ENCODE measurements around the gene SNX13.

The SNX13 gene

DNA sequence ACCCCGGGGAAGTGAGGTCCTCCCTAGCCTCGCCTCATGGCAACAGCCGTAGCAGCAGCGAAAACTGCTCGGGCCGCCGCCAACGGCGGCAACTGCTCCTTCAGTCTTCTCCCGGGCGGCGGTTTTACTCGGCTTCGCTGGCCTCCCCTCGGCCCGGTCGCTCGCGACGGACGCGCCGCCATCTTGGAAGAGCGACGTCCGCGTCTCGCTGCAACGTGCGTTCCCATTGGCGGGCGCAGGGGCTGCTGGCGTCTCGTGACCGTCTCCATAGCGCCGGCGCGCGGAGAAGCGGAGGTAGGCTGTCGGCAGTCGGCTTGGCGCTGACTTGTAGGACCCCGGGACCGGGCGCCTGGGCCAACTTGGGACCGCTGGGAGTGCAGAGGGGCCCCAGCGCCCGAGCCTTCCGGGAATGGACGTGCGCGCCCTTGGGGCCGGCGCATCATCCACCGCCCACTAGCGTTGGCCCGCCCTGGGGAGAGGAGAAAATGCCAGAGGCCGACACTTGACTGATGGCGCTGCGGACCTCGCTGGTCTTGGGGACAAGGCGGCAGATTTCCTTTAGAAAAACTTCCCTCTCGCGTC lies at the start of gene SNX13:
SNX13 (minus strand) TSS at position 193 of the 582 bp plus-strand sequence. CDS start 199 bp downstream, outside the sequence.
- peak; percentile 87 to 94 for DNase-seq

DNA sequence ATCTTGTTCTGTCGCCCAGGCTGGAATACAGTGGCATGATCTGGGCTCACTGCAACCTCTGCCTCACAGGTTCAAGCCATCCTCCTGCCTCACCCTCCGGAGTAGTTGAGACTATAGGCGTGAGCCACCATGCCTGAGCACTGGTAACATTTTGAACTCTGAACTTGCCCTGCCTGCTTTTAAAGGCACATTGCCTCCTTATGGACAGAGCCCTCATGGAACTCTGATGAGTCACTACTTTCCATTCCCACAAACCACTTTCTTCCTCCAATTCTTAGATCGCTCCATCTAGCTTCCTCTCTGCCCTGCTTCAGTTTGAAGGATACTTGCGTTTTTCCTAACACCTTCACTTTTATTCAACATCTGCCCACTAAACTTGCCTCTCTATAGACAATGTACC lies 49.3 kb upstream of the SNX13 start:
- no peak for DNase-seq

DNA sequence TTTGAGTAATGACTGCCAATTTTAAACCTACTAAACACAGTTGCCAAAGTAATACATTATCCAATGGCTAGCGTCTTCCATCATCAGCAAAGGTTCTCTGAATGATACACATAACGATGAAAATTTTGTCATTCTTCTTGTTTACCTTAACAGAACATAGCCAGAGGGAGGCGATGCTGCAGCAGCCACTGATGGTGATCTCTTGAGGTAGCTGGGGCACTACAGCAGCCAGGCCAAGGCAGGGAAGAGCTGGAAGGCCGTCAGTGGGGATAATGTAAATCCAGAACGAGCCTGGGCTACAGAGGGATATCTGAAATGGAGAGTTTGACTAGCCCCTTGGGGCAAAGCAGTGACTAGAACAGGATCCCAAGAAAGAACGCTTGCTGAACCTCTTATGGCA lies 48.6 kb upstream of the SNX13 start:
- DNase-seq, result no peak

GRCh38 chr7:17988141-17988540 lies 47.8 kb upstream of the SNX13 start:
- no peak for DNase-seq

DNA sequence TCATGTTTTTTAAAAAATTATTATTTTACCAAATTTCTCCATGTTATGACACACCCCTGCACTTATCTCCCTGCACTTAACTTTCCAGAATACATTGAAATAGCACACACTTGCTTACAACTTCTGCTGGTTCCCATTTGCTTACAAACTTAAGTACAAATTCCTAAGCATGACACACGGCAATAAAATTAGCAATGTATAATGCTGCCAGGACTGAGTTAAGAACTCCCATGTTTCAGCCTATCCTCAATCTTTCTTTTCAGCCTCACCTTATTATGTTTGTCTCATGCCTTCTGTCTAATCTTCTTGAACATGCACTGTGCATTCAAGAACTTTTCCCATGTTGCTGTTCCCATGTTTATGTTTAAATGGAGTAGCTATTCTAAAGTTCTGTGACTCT lies 46.6 kb upstream of the SNX13 start:
- DNase-seq, result no peak

- DNase-seq, result no peak
Observed at GRCh38 chr7:17985473-17986239, 45.4 kb upstream of the SNX13 start.

- no peak for DNase-seq
Observed at GRCh38 chr7:17984288-17984687, 44.0 kb upstream of the SNX13 start.

DNA sequence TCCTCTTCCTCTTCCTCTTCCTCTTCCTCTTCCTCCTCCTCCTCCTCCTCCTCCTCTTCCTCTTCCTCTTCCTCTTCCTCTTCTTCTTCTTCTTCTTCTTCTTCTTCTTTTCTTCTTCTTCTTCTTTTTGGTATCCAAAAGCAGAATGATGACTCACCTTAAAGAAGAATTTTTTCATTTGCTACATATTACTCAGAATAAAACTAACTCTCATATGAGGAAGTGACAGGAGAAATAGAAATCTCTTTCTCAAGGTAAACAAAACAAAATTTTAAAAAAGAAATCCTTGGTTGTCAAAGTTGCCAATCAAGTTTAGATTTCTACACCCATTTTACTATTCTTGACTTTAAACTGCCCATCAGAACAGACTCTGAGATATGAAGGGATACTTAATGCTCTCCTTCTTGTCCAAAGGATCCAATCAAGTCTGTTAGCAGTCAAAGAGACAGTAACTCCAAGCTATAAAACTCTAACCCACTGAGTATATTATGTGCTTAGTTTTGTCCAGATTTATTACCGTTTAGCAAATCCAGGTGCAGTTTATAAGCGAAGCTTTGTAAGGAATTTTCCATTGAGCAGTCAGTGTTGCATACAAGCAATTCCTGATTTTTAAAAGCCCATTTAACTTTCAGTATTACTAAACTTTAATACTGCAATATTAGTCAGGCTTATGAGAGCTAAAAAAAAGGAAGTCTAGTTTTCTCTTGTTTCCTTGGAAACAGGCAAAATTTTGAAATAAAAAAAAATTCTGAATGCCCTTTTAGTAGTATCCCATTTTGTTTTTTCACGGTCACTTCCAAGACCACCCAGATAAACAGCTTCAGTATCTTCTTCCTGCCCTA lies 43.1 kb upstream of the SNX13 start:
- DNase-seq, result no peak

DNA sequence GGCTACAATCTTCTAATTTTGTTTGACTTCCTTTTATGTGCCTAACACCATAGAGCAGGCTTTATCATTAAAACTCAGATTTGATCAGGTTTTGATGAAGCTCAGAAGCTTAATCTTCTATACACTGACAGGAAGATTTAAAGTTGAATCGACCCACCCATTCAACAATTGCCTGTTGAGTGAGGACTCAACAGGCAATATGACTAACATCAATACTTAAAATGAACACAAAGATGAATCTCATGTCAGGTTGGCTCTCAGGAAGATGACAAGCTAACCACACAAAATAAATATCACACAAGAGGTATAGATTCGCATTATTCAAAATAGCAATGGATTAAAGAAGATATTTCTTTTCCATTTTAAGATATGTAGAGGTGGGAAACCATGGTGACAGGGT lies 36.7 kb upstream of the SNX13 start:
- no peak for DNase-seq

- no peak for DNase-seq
Observed at GRCh38 chr7:17971411-17971810, 31.1 kb upstream of the SNX13 start.

GRCh38 chr7:17968791-17969715 lies 28.8 kb upstream of the SNX13 start:
- no peak for DNase-seq

DNA sequence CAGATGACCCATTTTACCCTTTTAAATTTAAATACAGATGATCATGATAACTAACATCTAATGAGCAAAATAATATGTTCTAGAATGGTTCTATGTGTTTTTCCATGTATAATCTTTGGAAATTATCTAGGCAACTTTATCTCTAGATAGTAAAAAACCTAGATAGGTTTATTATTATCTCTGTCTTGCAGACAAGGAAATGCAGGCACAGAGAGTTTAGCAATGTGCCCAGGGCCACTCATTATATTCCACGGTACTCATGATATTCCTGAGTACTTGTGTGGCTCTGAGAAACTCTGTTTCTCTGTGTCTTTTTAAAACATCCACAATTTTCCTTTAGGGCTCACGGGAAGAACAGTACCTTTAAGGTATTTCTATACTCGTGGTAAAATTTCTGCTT lies 26.4 kb upstream of the SNX13 start:
- no peak for DNase-seq

- no peak for DNase-seq
Observed at GRCh38 chr7:17965603-17966002, 25.3 kb upstream of the SNX13 start.

DNA sequence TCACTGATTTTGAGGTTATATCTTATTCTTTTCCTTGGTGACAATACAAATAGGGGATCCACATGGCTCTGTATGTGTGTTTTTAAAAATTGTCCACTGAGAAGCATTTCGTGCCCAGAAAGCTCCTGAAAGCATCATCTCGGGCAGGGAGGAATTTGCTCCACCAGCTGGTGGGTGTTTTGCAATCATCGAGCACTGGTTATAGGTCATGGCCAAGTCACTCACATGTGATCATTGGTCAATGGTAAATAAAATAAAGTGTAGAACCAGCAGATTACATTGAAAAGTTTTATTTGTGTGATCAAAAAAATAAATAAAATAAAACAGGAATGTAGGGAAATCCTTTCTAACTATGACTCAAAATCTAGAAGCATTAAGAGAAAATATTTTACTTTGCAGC lies 23.0 kb upstream of the SNX13 start:
- no peak for DNase-seq

DNA sequence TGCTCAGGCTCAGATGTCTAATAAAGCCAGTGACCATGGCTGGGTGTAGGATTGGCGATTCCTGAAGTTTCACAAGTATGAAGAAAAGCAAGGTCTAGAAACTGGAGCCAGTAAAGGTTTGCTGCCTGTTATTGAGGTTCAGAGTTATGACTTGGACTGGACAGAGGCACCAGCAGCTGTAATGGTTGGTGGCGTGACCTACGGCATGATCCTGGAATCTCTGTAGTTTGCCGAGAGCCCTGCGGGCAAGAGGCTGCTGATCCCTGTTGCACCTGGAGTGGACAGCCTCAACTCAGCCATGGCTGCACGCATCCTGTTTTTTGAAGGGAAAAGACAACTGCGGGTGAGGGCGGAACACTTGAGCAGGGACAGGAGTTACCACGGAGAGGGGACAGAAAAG lies 22.4 kb upstream of the SNX13 start:
- DNase-seq, result no peak

GRCh38 chr7:17957871-17958270 lies 17.6 kb upstream of the SNX13 start:
- no peak for DNase-seq

DNA sequence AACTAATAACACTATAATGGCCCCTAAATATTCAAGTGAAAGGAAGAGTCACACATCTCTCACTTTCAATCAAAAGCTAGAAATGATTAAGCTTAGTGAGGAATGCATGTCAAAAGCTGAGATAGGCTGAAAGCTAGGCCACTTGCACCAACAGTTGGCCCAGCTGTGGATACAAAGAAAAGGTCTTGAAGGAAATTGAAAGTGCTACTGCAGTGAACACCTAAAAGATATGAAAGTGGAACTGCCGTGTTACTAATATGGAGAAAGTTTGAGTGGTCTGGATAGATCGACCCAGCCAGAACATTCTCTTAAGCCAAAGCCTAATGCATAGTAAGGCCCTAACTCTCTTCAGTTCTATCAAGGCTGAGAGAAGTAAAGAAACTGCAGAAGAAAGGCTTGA lies 12.1 kb upstream of the SNX13 start:
- DNase-seq, result no peak

GRCh38 chr7:17951742-17952254 lies 11.5 kb upstream of the SNX13 start:
- DNase-seq, result no peak

DNA sequence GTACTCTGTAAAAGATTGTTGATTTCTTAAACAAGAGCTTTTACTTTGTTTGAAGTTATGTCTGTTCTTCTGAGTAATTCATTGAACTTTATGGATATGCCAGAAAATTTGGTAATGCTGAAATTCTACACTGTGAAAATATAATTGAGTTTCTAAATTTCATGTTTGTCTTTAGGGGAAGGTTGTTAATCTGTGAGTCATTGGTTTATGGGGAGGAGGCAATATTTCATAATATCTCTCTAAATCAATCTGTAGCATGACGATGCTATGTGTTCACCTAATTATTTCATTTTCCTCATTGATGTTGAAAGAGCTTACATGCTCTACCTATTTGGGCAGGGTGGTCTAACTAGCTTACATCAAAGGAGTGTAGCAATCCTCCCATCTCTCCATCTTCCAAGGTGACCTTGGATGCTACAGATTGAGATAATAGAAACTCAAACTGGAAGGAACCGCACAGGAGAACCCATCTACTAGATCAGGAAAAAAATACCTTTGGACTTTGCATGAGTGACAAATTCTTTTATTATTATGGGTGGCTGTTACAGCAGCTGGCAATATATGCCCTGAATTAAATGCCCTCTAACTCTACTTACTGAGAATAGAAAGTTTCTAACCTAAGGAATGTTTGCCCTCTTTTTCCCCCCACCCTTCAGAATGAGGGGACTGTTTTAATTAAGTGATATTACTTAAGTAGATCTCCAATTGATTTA lies 8.4 kb upstream of the SNX13 start:
- no peak for DNase-seq

DNA sequence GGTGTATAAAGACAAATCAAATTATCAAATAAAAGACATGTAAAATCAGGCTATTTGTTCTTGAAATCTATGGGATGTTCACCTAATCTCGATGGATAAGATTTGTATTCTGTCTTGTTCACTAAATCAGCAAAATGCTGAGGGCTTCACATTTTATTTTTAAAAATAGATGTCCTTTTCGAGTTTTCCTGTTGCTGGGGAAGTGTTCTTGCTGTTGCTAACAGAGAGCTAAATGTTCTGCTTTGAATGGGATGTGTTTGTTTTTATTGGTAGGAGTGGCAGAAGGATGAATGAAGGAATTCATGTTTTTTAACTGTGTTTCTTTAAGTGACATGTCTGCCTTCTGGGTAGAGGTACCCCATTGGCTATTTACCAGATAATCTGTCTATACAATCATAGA lies 7.3 kb upstream of the SNX13 start:
- no peak for DNase-seq

- no peak for DNase-seq
Observed at GRCh38 chr7:17946591-17946990, 6.3 kb upstream of the SNX13 start.

DNA sequence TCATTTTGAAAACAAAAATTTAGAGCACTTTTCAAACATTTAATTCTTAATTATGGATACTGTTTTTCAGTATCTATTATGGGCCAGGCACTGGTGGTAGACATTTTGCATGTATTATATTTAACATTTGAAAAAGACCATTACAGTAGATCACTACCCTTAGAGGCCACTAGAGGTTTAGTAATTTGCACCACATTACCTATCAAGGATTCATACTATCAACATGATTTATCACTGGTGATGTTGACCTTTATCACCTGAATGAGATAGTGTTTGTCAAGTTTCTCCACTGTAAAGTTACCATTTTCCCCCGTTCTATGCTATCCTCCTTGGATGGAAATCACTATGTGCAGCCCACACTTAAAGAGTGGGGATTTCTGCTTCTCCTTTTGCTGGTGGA lies 4.4 kb upstream of the SNX13 start:
- DNase-seq, result no peak

All from NCI-H446 (cell line).